ENCODE results near the gene KLRF2.

Gene KLRF2

DNA sequence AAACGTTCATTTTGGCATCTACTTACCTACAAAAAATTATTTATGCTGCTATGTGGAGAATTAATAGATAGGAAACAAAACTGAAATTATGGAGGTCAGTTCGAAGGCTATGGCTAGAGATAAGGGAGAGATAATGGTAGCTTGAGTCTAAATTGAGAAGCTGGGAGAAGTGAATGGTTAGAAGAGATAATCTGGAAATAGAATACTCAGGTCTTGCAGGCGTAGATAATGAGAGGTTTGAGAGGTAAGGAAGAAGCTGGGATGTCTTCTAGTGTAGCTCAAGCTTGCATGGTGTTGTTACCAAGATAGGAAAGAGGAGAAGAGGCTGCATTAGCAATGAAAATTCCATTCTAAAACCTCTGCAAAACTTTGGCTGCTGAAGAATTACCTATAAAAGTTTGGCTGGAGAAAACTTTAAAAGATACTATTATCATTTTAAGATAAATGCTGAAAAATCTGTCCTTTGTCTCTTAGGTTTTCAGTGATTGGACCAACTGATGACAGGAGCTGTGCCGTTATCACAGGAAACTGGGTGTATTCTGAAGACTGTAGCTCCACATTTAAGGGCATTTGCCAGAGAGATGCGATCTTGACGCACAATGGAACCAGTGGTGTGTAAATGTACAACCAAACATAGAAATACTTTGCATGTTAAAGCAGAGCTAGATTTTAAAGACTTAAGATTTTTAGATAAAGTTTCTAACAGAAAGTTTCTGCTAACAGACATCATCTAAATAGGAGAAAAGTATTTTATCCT is 14.1 kb downstream of the KLRF2 start:
- no peak for DNase-seq

GRCh38 chr12:9897535-9897934 is 16.2 kb downstream of the KLRF2 start:
- no peak for DNase-seq

DNA sequence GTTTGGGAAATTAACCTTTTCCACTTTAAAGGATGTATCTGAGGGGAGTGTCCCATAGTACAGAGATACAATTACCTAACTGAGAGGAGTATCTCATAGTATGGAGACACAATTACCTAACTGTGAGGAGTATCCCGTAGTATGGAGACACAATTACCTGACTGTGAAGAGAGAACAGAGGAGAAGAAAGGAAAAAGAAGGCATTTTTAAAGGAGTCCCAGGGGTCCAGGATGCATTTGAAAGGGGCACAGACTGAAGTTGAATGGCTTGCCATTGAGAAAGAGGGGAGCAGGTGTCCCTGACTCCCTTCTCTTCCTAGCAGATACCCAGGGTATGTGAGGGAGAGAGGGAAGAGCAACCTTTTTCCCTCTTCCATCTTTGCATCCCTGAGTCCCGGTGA is 17.9 kb downstream of the KLRF2 start:
- no peak for DNase-seq

GRCh38 chr12:9900930-9901329 is 19.6 kb downstream of the KLRF2 start:
- no peak for DNase-seq

- DNase-seq = no peak
Measured at GRCh38 chr12:9902539-9903228, 21.4 kb downstream of the KLRF2 start.

DNA sequence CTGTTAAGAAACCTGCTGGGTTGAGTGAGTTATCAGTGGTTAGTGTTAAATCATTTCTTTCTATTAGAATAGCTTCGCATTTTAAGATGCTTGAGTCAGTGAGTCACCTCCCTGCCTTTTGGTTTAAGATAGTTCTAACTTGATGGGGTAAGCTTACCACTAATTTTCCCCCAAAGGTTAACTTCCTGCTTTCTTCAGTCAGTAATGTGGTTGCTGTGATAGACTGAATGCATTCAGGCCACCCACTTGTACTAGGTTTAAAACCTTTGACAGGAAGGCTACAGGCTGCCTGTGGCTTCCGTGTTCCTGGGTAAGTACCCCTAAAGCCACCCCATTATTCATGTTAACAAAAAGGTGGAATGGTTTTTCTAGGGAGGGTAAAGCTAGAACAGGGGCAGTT is 25.6 kb downstream of the KLRF2 start:
- DNase-seq = no peak

DNA sequence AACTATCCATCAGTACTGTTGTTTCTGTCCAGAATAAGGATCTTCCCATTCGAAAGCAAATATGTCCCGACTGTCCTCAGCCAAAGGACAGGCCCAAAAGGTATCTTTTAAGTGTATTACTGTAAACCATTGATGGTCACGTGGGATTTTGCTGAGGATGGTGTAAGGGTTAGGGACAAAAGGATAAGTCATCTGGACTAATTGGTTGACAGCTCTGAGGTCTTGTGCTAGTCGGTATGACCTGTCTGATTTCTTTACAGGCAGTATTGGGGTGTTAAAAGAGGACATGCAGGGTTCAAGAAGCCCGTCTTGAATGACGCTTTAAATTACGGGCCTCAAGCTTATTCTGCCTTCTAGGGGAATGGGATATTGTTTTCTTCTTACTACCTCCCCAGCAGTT is 26.5 kb downstream of the KLRF2 start:
- no peak for DNase-seq

GRCh38 chr12:9908350-9908749 is 27.1 kb downstream of the KLRF2 start:
- DNase-seq = no peak

DNA sequence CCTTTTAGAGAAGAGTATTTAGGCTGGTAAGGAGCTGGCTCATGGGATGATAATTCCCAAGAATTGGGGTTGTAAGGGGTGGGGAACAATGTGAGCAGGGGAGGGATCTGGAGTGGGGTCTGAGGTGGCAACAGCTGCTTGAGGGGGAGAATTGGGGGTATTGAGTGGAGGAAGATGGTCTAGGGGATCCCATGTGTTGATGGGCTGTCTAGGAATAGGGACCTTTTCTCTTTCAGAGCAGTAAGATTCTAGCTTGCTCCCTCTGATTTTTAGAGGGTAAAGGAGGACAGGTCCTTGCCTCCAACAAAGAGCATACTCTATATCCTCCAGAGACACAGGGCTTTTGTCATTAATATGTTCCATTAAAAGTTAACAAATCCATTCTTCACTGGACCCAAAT is 28.4 kb downstream of the KLRF2 start:
- no peak for DNase-seq

GRCh38 chr12:9910716-9911421 is 29.6 kb downstream of the KLRF2 start:
- DNase-seq = no peak

- no peak for DNase-seq
Measured at GRCh38 chr12:9911708-9912107, 30.4 kb downstream of the KLRF2 start.

DNA sequence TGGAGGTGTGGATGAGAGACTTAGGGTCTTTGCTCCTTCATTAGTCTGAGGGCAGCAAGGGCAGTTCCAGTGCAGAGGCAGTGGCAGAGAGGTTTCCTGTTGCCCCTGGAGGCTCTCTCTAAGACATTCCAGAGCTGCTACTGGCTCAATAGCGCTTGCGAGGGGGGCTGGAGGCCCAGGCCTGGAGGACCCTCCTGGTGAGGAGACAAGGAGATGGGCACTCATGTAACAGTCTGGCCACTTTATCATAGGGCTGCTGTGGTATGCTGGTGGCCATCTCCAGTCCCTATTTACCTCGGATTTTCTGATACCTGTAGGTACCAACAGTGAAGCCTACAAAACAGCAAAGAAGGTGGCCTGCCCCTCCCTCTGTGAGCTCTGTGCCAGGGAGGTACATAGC is 38.2 kb downstream of the KLRF2 start:
- no peak for DNase-seq

DNA sequence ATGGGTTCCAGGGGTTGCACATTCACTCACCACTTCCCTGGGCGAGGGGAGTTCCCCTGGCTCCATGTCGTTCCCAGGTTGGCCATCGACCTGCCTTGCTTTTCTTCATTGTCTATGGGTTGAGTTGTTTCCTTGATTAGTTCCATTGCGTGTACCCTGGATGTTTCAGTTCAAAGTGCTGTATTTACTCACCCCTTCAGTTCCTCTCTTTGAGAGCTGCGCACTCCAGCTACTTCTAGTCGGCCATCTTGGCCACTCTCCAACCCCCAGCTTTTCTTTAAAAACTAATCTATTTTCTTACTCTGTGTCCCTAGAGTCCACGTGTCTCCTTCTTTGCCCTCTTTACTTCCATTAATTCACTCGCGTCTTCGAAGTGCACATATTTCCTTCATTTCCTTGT is 39.2 kb downstream of the KLRF2 start:
- no peak for DNase-seq

- DNase-seq = no peak
Measured at GRCh38 chr12:9922429-9922828, 41.1 kb downstream of the KLRF2 start.

DNA sequence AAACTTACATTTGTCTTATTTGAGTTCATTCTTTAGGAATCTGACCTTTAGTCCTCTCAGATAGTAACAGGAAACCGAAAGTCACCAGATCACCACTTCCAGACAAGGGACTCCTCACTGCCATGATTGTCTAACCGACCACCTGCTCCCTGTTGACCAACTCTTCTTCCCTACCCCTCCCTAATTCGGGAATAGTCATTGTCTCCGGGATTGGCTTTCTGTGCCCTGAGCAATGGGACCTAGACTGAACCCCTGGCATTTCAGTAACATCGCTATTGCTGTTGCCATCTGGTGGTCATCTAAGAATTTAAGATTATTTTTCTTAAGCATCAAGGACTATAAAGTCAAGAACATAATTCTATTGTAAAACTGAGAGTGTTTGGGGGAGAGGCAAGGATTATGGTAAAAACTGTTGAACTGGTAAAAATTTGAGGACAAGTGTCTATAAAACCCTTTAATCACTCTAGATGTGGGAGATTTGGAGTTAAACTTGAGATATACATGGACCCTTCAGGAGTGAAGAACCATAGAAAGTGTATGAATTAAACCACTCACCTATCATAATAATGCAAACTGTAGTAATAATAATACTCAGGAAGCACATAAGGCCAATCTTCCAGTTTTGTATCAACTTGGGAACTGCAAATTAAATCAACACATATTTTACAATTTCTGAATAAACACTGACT is 44.6 kb downstream of the KLRF2 start:
- DNase-seq = no peak

GRCh38 chr12:9926876-9927275 is 45.6 kb downstream of the KLRF2 start:
- DNase-seq = no peak

GRCh38 chr12:9928607-9929006 is 47.3 kb downstream of the KLRF2 start:
- DNase-seq = no peak

DNA sequence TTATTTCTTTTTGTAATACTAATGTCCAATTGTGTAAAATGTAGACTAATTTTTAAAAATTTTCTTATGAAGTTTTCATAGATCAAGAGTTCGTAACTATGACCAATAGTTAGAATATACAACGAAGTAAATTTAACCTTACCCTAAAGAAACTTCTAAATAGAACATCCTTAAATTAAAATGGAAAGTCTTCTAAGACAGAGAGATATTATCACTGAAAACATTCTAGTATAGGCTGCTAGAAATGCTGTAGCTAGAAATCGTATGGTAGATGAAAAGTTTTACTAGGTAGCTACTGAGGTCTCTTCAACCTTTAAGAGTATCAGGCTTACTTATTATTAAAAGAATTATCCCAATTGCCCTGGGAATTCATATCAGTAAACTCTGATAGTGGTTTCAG is 50.0 kb downstream of the KLRF2 start:
- DNase-seq = no peak

DNA sequence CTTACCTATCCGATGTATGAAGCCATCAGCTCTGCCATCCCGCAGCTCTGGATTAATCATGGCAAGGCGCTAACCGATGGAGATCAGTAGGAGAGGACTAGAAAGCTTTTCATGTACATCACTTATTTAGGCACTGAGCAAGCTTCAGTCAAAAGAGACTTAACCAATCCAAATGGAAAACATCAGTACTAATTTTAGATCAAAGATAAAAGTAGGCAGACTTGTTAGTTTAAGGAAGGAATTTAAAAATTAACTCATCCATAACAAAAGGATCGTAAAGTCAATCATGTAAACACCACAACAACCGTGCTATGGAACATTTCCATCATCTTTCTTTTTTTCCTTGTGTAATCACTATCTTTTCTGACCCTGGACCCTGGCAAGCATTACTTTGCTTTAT is 51.0 kb downstream of the KLRF2 start, which contains the start of gene CLEC2A:
Gene CLEC2A (minus strand): TSS at position 101 of the 400 bp plus-strand sequence. CDS start 41 bp downstream, at position 60.
- DNase-seq = no peak

GRCh38 chr12:9933958-9934357 is 52.7 kb downstream of the KLRF2 start:
- DNase-seq = no peak

- DNase-seq = no peak
Measured at GRCh38 chr12:9935026-9935425, 53.7 kb downstream of the KLRF2 start.

DNA sequence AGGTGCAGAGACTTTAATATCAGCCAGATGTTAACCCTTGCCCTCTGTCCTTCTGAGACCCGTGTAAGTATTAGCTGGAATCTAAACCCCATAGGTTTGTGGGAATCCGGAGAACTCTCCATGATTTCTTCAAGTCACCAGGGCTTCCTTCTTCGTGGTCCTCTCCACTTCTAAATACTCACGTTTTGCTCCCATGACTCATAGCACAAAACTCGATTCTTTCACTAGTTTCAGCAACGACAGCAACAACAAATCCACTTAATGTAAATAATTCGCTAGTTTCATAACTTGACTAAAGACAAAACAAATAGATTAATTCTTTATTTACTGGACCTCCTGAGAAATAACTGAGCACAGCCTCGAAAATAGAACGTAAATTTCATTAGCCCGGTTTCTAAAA is 55.3 kb downstream of the KLRF2 start:
- no peak for DNase-seq

GRCh38 chr12:9940375-9940774 is 59.1 kb downstream of the KLRF2 start:
- no peak for DNase-seq
